DOHH2 (cell line): ENCODE data around the gene L3MBTL4.

Experiments used
- H3F3A ChIP-seq: fragments of 200-600 bp; sonication (generic), shearing (Covaris generic); 2 replicates; pipeline ENCODE4 v1.6.0; 2016; ENCODE audit warnings: antibody characterized with exemption, mild to moderate bottlenecking; ENCODE audit not compliant: control insufficient read depth, insufficient read depth
- H3K27ac ChIP-seq: fragments of 200-600 bp; sonication (generic); 2 replicates; pipeline ENCODE4 v1.5.1; 2014; ENCODE audit warnings: low read depth, mild to moderate bottlenecking, low read length, moderate library complexity
- H3K27me3 ChIP-seq: fragments of 200-600 bp; sonication (generic); 2 replicates; pipeline ENCODE4 v1.6.1; 2014; ENCODE audit warnings: mild to moderate bottlenecking, low read length, mixed read lengths; ENCODE audit not compliant: control insufficient read depth
- H3K36me3 ChIP-seq: fragments of 200-600 bp; sonication (generic); 2 replicates; pipeline ENCODE4 v1.6.1; 2014; ENCODE audit warnings: mild to moderate bottlenecking, low read length, moderate library complexity, mixed read lengths; ENCODE audit not compliant: control insufficient read depth
- H3K4me1 ChIP-seq: fragments of 200-600 bp; sonication (generic); 2 replicates; pipeline ENCODE4 v1.6.1; 2014; ENCODE audit warnings: mild to moderate bottlenecking, low read length, mixed read lengths; ENCODE audit not compliant: control insufficient read depth
- H3K4me2 ChIP-seq: fragments of 200-600 bp; sonication (generic); 2 replicates; pipeline ENCODE4 v1.6.0; 2014; ENCODE audit warnings: mild to moderate bottlenecking, low read length, moderate library complexity
- H3K4me3 ChIP-seq: fragments of 200-600 bp; sonication (generic); 2 replicates; pipeline ENCODE4 v1.5.1; 2014; ENCODE audit warnings: mild to moderate bottlenecking, low read length, mixed read lengths
- H3K79me2 ChIP-seq: fragments of 200-600 bp; sonication (generic); 2 replicates; pipeline ENCODE4 v1.6.1; 2014; ENCODE audit warnings: mild to moderate bottlenecking, low read length, mixed read lengths; ENCODE audit not compliant: control insufficient read depth
- H3K9me2 ChIP-seq: fragments of 200-600 bp; sonication (generic); replicated peaks from 2 replicates; pipeline ENCODE4 v1.6.1; 2014; ENCODE audit warnings: mild to moderate bottlenecking, low read length, mixed read lengths; ENCODE audit not compliant: control insufficient read depth
- H3K9me3 ChIP-seq: fragments of 200-600 bp; sonication (generic); 2 replicates; pipeline ENCODE4 v1.6.1; 2014; ENCODE audit warnings: antibody characterized with exemption, low read length, mixed read lengths; ENCODE audit not compliant: control insufficient read depth, insufficient read depth
- H4K20me1 ChIP-seq: fragments of 200-600 bp; sonication (generic); 2 replicates; pipeline ENCODE4 v1.6.0; 2014; ENCODE audit warnings: low read depth, mild to moderate bottlenecking, antibody characterized with exemption, low read length, moderate library complexity; ENCODE audit not compliant: control insufficient read depth, insufficient read depth
- EZH2phosphoT487 ChIP-seq: fragments of 200-600 bp; sonication (generic); IDR thresholded peaks from 2 replicates; pipeline ENCODE4 v1.6.1; 2017; ENCODE audit warnings: borderline replicate concordance, mild to moderate bottlenecking, antibody characterized with exemption, low read length, moderate library complexity, mixed read lengths
- TF ChIP-seq, protein P1 (sequence below): fragments of 200-600 bp; sonication (generic); IDR thresholded peaks from one replicate; pipeline ENCODE4 v1.5.1; 2014; ENCODE audit warnings: antibody characterized with exemption, mild to moderate bottlenecking, low read depth, low read length; ENCODE audit not compliant: poor library complexity, severe bottlenecking

The L3MBTL4 gene

DNA sequence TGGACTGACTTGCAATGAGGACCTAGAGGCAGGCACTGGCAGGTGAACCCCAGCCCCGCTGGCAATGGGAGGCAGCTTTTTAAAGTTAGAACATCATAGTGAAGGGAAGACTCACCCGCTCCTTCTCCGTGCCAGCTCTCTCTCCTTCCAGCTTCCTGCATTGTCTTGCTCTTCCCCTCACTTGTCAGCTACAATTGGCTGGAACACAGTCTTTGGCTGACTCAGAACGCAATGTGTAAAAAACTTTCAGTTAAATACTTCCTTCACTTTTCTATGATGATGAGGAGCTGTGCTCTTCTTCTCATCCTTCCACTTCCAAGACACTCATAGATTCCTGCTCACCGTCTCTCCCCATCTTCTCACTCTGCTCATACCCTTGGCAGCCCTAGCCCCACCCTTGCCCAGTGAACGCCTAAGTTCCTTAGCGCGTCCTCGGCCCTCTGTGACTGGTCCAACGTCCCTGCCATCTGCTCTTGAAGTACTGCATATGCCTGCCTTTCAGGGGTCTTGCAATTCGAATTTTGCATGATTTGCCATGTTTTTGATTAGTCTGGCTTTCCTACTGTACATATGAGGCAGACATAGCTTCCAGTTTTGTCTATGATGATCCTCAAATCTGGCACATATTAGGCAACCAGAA is 401.4 kb downstream of the L3MBTL4 start:
- no peak overlapping the region for H3K27ac ChIP-seq
- H3F3A ChIP-seq: no peaks in the 10 kb centered on the region
- no peaks in the 10 kb centered on the region for H3K27me3 ChIP-seq
- no peaks in the 10 kb centered on the region for H4K20me1 ChIP-seq
- no peak overlapping the region for H3K4me2 ChIP-seq
- H3K36me3 ChIP-seq: no peaks in the 10 kb centered on the region
- TF ChIP-seq EZH2phosphoT487: no peak
- TF ChIP-seq, protein P1, sequence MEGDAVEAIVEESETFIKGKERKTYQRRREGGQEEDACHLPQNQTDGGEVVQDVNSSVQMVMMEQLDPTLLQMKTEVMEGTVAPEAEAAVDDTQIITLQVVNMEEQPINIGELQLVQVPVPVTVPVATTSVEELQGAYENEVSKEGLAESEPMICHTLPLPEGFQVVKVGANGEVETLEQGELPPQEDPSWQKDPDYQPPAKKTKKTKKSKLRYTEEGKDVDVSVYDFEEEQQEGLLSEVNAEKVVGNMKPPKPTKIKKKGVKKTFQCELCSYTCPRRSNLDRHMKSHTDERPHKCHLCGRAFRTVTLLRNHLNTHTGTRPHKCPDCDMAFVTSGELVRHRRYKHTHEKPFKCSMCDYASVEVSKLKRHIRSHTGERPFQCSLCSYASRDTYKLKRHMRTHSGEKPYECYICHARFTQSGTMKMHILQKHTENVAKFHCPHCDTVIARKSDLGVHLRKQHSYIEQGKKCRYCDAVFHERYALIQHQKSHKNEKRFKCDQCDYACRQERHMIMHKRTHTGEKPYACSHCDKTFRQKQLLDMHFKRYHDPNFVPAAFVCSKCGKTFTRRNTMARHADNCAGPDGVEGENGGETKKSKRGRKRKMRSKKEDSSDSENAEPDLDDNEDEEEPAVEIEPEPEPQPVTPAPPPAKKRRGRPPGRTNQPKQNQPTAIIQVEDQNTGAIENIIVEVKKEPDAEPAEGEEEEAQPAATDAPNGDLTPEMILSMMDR: no peak
- H3K4me3 ChIP-seq: no peak overlapping the region
- H3K9me2 ChIP-seq: no peaks in the 10 kb centered on the region
- H3K4me1 ChIP-seq: no peaks in the 10 kb centered on the region
- no peaks in the 10 kb centered on the region for H3K79me2 ChIP-seq
- no peaks in the 10 kb centered on the region; the same call in 1 of the 2 replicates for H3K9me3 ChIP-seq

GRCh38 chr18:6010921-6011320 is 403.8 kb downstream of the L3MBTL4 start:
- H4K20me1 ChIP-seq: no peaks in the 10 kb centered on the region
- H3F3A ChIP-seq: no peaks in the 10 kb centered on the region
- no peaks in the 10 kb centered on the region for H3K27me3 ChIP-seq
- no peaks in the 10 kb centered on the region for H3K36me3 ChIP-seq
- no peak overlapping the region for H3K4me2 ChIP-seq
- no peak overlapping the region for H3K27ac ChIP-seq
- TF ChIP-seq, protein P1: no peak
- TF ChIP-seq EZH2phosphoT487: no peak
- no peak overlapping the region for H3K4me3 ChIP-seq
- peaks cover 11% of the 10 kb centered on the region for H3K4me1 ChIP-seq
- no peaks in the 10 kb centered on the region for H3K9me2 ChIP-seq
- H3K9me3 ChIP-seq: no peaks in the 10 kb centered on the region; the same call in 1 of the 2 replicates
- H3K79me2 ChIP-seq: no peaks in the 10 kb centered on the region

- Histone ChIP-seq H3K9me3 (no peaks in the 10 kb centered on the region; the same call in 1 of the 2 replicates), H3F3A (no peaks in the 10 kb centered on the region), H3K4me3 (no peak overlapping the region), H4K20me1 (no peaks in the 10 kb centered on the region), H3K79me2 (no peaks in the 10 kb centered on the region), H3K27me3 (no peaks in the 10 kb centered on the region), H3K36me3 (no peaks in the 10 kb centered on the region), H3K4me1 (peaks cover 11% of the 10 kb centered on the region), H3K4me2 (no peak overlapping the region), H3K27ac (no peak overlapping the region), H3K9me2 (no peaks in the 10 kb centered on the region)
- TF ChIP-seq, protein P1: no peak
- TF ChIP-seq EZH2phosphoT487: no peak
Measured at GRCh38 chr18:6010284-6010683, 404.4 kb downstream of the L3MBTL4 start.
